ENCODE data around the gene COX4I2.

Gene COX4I2

DNA sequence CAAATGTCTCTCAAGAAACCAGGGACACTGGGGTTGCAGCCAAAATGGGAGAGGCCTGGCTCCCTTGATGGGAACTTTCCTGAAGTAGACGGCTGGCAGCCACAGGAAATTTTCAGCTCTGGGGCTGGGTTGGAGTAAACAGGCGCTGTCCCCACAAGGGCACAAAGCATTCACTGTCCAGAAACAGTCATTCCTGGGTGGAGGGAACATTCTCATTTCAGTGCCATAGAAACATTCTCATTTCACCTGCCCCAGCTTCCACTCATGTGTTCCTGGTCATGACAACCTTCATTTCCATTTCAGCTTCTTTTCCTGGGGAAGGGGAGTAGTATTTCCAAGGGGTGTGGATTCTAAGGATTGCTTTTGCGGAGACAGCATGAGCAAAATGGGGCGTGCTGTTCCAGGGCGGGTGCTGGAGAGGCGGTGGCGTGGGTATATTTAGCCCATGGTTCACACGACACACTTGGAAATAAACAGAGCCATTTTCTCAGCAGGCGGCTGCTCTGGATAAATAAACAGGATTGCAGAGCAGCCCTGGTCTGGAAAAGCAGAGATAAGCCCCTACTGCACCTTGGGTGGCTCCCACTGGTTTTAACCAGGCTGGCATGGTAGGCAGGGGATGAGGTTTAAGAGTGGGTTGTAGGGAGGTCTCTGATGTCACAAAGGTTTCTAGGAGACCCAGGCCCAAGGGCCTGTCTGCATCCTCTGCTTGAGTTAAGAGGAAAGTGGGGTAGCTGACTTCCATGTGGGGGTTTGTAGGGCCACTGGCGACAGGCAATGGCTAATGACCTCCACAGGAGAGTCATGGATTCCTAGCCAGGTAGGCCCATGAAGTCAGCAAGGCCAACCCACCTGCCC is 32.9 kb downstream of the COX4I2 start:
- TF ChIP-seq, protein P1, sequence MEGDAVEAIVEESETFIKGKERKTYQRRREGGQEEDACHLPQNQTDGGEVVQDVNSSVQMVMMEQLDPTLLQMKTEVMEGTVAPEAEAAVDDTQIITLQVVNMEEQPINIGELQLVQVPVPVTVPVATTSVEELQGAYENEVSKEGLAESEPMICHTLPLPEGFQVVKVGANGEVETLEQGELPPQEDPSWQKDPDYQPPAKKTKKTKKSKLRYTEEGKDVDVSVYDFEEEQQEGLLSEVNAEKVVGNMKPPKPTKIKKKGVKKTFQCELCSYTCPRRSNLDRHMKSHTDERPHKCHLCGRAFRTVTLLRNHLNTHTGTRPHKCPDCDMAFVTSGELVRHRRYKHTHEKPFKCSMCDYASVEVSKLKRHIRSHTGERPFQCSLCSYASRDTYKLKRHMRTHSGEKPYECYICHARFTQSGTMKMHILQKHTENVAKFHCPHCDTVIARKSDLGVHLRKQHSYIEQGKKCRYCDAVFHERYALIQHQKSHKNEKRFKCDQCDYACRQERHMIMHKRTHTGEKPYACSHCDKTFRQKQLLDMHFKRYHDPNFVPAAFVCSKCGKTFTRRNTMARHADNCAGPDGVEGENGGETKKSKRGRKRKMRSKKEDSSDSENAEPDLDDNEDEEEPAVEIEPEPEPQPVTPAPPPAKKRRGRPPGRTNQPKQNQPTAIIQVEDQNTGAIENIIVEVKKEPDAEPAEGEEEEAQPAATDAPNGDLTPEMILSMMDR (IDR thresholded peaks at IDR 0.05; ENCODE audit: low read depth, low read length): no peak
- H3K4me3 ChIP-seq (ENCODE audit: low read depth, low read length): peak overlapping the region; percentile 22; the same call in 1 of the 2 replicates

DNA sequence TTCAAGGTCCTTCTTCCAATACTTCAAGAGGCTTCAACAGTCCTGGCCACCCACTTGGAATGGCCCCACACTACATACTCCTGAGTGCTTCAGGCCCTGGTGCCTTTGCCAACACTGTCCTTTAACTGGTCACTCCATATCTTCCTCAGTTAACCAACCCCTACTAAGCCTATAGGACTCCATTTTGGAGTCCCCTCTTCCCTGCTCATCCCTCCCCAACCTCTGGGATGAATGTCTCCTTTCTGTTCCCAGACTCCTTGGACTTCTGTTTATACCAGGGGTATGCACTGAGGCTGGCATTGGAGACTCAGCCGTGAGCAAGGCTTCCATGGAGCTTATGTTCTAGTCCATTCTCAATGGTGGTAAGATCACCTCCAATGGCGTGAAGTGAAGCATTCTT is 33.6 kb downstream of the COX4I2 start:
- TF ChIP-seq, protein P1 (IDR thresholded peaks at IDR 0.05; ENCODE audit: low read depth, low read length): no peak
- H3K4me3 ChIP-seq (ENCODE audit: low read depth, low read length): no peak overlapping the region

DNA sequence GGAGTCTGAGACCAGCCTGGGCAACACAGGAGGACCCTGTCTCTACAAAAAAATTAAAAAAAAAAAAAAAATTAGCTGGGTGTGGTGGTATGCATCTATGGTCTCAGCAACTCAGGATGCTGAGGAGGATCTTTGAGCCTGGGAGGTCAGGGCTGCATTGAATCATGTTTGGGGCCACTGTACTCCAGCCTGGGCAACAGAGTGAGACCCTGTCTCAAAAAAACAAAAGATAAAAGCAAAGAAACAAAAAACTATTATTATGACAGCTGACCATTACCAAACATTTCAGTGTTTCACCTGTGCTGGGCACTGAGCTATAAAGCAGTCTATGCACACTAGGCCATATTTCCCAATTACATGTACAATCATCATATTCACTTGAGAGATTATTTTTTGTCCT is 35.7 kb downstream of the COX4I2 start:
- H3K4me3 ChIP-seq (ENCODE audit: low read depth, low read length): no peak overlapping the region
- TF ChIP-seq, protein P1 (IDR thresholded peaks at IDR 0.05; ENCODE audit: low read depth, low read length): no peak

DNA sequence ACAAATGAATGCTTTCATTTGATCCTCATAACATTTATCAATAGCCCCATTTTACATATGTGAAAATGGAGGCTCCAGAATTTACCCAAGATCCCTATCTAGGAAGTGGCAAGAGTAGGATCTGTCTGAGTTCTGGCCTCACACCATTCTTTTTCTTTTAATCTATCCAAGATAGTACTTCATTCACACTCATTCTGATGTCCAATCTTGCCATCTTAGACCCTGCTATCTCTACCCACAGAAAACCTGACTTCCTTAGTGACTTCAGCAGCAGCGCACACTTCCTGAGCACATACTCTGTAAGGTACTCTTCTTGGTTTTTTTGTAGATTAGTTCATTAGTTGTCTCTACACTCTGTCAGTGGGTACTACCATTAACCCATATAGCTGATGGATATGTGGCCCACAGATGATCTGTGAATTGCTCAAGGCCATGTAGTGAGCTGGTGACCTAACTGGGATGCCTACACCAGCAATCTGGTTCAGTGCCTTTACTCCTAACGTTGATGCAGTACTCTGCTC is 36.3 kb downstream of the COX4I2 start:
- H3K4me3 ChIP-seq (ENCODE audit: low read depth, low read length): no peak overlapping the region
- TF ChIP-seq, protein P1 (IDR thresholded peaks at IDR 0.05; ENCODE audit: low read depth, low read length): no peak

DNA sequence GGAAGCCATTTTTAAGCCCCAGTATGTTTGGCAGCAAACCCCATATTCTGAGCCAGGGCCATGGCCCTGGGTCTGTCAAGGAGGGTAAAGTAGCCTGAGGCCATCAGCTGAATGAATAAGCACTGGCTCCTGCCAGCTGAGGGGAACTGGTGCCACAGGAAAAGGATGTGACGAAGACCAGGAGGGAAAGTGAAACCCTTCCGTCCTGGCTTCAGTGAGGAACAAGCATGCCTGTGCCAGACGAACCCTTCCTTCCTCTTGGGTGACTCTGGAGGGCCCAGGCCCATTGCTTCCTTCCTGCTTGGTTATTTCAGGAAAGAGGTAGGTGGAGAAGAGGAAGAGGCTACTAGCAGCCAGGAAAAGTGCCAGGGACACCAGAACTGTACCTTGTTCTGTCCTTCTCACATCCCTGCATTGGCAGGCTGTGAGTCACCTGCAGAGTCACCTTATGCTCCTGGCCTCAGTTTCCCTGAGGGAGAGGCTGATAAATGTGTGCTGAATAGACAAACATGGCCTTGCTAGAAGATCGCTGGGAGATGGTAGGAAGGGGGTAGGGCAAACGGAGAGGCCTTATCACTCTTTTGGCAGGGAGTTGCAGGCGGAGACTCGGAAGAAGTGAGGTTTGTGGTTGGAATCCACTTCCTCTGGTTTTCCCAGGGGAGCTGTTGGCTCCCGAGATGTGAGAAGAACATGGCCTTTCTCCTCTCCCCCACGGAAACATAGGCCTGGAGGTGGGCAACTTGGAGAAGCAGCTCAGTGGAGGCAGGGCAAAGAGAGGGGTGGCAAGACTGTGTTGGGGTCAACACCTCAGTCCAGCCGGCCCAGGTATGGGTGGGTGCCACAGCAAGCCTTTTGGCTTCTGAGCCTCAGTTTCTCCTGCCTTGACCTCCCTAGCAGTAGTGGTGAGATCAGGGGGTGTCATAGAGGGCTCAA is 37.4 kb downstream of the COX4I2 start:
- TF ChIP-seq, protein P1 (IDR thresholded peaks at IDR 0.05; ENCODE audit: low read depth, low read length): no peak
- H3K4me3 ChIP-seq (ENCODE audit: low read depth, low read length): no peak overlapping the region

DNA sequence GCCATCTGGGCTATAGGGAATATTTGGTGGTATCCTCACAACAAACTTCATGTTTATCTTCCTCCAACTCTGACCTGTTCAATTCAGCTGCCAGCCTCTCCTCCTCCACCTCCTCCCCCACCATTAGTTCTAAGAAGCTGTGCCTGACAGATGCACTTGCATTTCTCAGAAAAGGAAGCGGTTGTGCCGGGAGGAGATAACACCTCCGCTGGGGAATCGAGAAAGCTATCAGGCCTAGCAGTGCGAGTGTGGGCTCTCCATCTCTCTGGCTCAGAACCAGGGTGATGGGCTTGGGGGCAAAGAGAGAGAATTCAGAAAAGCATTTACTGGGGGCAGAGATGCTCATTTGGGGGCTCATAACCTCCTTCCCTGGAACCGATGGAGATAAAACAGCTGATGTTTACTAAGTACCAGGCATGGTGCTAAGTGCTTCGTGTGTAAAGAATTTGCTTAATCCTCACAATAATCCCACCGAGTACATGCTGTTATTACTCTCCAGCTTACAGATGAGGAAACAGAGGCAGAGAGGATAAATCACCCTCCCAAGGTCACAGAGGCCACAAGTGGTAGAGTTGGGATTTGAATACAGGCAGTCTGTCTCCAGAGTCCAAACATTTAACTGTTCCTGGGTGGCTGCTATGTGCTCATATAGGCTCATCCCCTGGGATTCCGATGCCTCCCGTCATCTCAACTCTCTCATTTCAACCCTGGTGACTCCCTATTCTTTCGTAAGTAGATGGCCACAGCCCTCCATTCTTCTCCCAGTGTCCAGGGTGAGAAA is 38.3 kb downstream of the COX4I2 start:
- TF ChIP-seq, protein P1 (IDR thresholded peaks at IDR 0.05; ENCODE audit: low read depth, low read length): no peak
- H3K4me3 ChIP-seq (ENCODE audit: low read depth, low read length): no peak overlapping the region

Data from WI38 (cell line).